DND-41 (cell line): ENCODE measurements around the gene SEL1L.

Source experiments
- ATAC-seq: fragments of 200-7000 bp; cut with Tn5 transposase; 3 replicates; pipeline ENCODE4 v1.9.1; 2021; ENCODE audit warnings: low read depth; ENCODE audit not compliant: insufficient read depth
- DNase-seq: peaks from one replicate; pipeline ENCODE4 v3.0.0-alpha.2; 2020
- H2AFZ ChIP-seq: 2 replicates; pipeline ENCODE4 v1.6.0; 2012; ENCODE audit warnings: low read depth, low read length
- H3K27ac ChIP-seq: 2 replicates; pipeline ENCODE4 v1.5.1; 2012; ENCODE audit warnings: low read length, inconsistent platforms
- H3K27me3 ChIP-seq: fragments of 200-600 bp; sonication (generic); 2 replicates; pipeline ENCODE4 v1.6.0; 2012; ENCODE audit warnings: low read length, mild to moderate bottlenecking, inconsistent platforms; ENCODE audit not compliant: insufficient read depth, poor library complexity
- H3K36me3 ChIP-seq: 2 replicates; pipeline ENCODE4 v1.5.1; 2012; ENCODE audit warnings: low read length, inconsistent platforms; ENCODE audit not compliant: insufficient read depth
- H3K4me1 ChIP-seq: 2 replicates; pipeline ENCODE4 v1.5.1; 2012; ENCODE audit warnings: mild to moderate bottlenecking, low read length; ENCODE audit not compliant: insufficient read depth
- H3K4me2 ChIP-seq: 2 replicates; pipeline ENCODE4 v1.6.0; 2012; ENCODE audit warnings: mild to moderate bottlenecking, moderate library complexity, low read length, inconsistent platforms; ENCODE audit not compliant: insufficient read depth
- H3K4me3 ChIP-seq, 2 experiments: fragments of 200-600 bp in 1 of 2; shearing (Covaris generic) in 1 of 2; 2 replicates each; pipeline ENCODE4 v1.5.1; 2012 to 2016; ENCODE audit warnings: inconsistent platforms in 2 of 2, low read length in 2 of 2, mild to moderate bottlenecking in 2 of 2, low read depth in 1 of 2, moderate library complexity in 1 of 2
- H3K79me2 ChIP-seq: 2 replicates; pipeline ENCODE4 v1.6.0; 2012; ENCODE audit warnings: low read length, inconsistent platforms; ENCODE audit not compliant: insufficient read depth
- H3K9ac ChIP-seq: 2 replicates; pipeline ENCODE4 v1.6.0; 2012; ENCODE audit warnings: low read depth, mild to moderate bottlenecking, inconsistent platforms, low read length, moderate library complexity
- H3K9me3 ChIP-seq: 2 replicates; pipeline ENCODE4 v1.5.1; 2012; ENCODE audit warnings: low read length, moderate library complexity, mild to moderate bottlenecking, inconsistent platforms; ENCODE audit not compliant: insufficient read depth, severe bottlenecking
- H4K20me1 ChIP-seq: 2 replicates; pipeline ENCODE4 v1.6.0; 2012; ENCODE audit warnings: low read length; ENCODE audit not compliant: insufficient read depth
- CTCF ChIP-seq: IDR thresholded peaks from 2 replicates; pipeline ENCODE4 v1.5.1; 2012; ENCODE audit warnings: borderline replicate concordance, low read length, moderate library complexity, mild to moderate bottlenecking; ENCODE audit not compliant: poor library complexity, severe bottlenecking; ENCODE audit errors: extremely low read depth
- EZH2 ChIP-seq: IDR thresholded peaks from 3 replicates; pipeline ENCODE4 v1.6.1; 2012; ENCODE audit warnings: borderline replicate concordance, low read depth, mild to moderate bottlenecking, moderate library complexity, low read length, inconsistent platforms; ENCODE audit not compliant: severe bottlenecking

The SEL1L gene

GRCh38 chr14:81521356-81521755 lies 12.3 kb downstream of the SEL1L start:
- H3K9me3 ChIP-seq = no peaks in the 10 kb centered on the region
- H4K20me1 ChIP-seq = no peaks in the 10 kb centered on the region
- peaks cover 85% of the 10 kb centered on the region for H3K36me3 ChIP-seq
- DNase-seq (no peak), ATAC-seq (no peak)
- H3K9ac ChIP-seq = no peak overlapping the region
- H2AFZ ChIP-seq = no peak overlapping the region
- no peak overlapping the region for H3K4me3 ChIP-seq
- TF ChIP-seq CTCF = no peak
- no peak for TF ChIP-seq EZH2
- peaks cover 15% of the 10 kb centered on the region for H3K4me1 ChIP-seq
- H3K79me2 ChIP-seq = peaks cover 3% of the 10 kb centered on the region; the same call in 1 of the 2 replicates
- no peaks in the 10 kb centered on the region for H3K27me3 ChIP-seq
- H3K4me2 ChIP-seq = no peak overlapping the region
- no peak overlapping the region for H3K27ac ChIP-seq

GRCh38 chr14:81519200-81520011 lies 14.2 kb downstream of the SEL1L start:
- Histone ChIP-seq H3K4me2 (no peak overlapping the region), H3K79me2 (peaks cover 3% of the 10 kb centered on the region; the same call in 1 of the 2 replicates), H3K36me3 (peaks cover 75% of the 10 kb centered on the region), H3K4me1 (peaks cover 15% of the 10 kb centered on the region), H3K27me3 (no peaks in the 10 kb centered on the region), H3K9me3 (no peaks in the 10 kb centered on the region), H4K20me1 (no peaks in the 10 kb centered on the region), H3K9ac (no peak overlapping the region), H2AFZ (no peak overlapping the region), H3K4me3 (no peak overlapping the region), H3K27ac (peak overlapping the region; percentile 26)
- TF ChIP-seq CTCF = no peak
- no peak for TF ChIP-seq EZH2
- DNase-seq (peak; percentile 17), ATAC-seq (peak; percentile 91)

GRCh38 chr14:81517798-81518398 lies 15.8 kb downstream of the SEL1L start:
- Histone ChIP-seq H3K27me3 (no peaks in the 10 kb centered on the region), H4K20me1 (no peaks in the 10 kb centered on the region), H2AFZ (no peak overlapping the region), H3K36me3 (peaks cover 61% of the 10 kb centered on the region), H3K79me2 (no peaks in the 10 kb centered on the region), H3K4me3 (no peak overlapping the region), H3K4me2 (no peak overlapping the region), H3K9me3 (no peaks in the 10 kb centered on the region), H3K9ac (no peak overlapping the region), H3K4me1 (peaks cover 15% of the 10 kb centered on the region), H3K27ac (no peak overlapping the region)
- ATAC-seq (no peak), DNase-seq (no peak)
- no peak for TF ChIP-seq CTCF
- TF ChIP-seq EZH2 = no peak
